COLO668 (cell line): Measurements from ENCODE around the gene RIPOR2.
A peak's percentile ranks its signal among the peaks of the same experiment; 100 is the strongest.
"Not testable (repeated sequence)": the region's sequence is repeated elsewhere in the genome, so short reads cannot be mapped to it uniquely, and the experiment has no call there.

Source experiments
- DNase-seq: peaks from one replicate; lab custom pipeline; 2025; ENCODE audit not compliant: unreplicated experiment; lab: John Stamatoyannopoulos, UW

RIPOR2 gene

GRCh38 chr6:24879351-24879750 lies 56.4 kb downstream of the RIPOR2 start:
- no peak for DNase-seq

DNA sequence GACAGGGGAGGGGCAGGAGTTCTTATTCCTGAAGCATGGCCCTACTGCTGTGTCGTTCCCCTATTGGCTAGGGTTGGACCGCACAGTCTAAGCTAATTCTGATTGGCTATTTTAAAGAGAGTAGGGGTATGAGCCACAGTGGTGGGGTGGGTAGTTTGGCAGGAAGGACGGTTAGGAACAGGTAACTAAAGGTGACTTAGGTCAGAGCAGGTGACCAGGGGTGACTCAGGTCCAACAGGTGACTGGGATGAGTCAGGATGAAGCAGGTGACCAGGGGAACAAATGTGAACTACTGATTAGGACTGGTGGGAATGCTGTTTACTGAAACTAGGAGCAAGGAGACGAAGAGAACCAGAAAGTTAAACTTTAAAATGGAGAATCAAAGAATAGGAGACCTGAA lies 58.0 kb downstream of the RIPOR2 start:
- not testable (repeated sequence) for DNase-seq

DNA sequence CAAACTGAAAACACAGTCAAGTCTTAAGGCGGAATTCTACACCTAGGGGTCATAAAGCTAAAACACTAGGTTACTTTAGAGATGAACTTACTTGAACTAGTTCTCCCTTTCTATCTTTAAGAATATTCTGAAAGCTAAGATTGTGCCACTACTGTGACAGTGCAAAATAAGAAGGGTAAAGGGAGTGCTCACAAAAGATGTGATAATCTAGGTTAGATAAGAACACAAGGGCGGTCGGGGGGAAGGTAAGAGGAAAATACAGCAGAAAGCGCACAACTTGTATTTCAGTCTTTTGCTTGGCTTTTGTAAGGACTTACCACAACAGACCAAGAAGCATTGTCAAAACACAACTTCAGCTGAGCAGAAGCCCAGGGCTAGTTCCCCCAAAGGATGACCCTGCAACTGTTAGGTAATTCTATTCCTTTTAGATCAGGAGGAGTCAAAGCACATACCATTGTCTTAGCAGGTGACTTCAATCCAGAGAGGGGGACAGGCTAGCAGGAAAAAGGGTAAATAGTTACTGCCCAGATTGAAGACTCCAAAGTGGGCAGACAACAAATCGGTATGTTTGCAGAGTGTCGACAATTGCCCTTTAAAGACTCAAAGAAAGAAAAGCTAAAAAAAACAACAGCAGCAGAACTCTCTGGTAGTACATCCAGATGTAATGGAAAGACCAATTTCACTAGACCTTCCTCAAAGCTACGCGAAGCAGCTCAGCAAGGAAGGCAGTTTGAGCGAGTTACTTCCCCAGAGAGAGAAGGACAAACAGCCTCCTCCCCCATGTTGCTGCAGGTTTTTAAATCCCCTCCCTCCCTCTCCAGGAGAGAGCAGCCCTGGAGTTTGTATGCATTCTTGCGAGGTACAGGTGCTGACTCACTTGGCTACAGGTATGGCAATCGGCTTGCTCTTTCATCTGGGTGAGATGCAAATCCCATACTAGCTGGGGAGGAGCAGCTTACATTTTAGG lies 59.0 kb downstream of the RIPOR2 start:
- DNase-seq, result no peak

DNA sequence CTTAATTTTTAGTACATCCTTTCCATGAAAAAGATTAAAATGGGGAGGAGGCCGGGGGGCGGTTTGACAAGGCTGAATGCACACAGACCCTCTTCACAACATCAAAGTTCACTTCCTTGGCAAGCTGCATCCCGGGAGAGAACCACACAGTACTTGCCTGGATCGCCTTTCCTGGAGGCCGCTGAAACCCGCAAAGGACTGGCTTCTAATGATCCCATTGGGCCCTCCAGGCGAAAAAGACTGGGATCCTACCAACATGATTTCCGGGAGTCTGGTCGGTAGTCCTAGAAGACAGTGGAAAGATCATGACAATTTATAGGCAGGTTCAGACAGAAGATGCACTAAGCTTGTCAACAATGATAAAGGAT lies 60.2 kb downstream of the RIPOR2 start:
- DNase-seq, result no peak

DNA sequence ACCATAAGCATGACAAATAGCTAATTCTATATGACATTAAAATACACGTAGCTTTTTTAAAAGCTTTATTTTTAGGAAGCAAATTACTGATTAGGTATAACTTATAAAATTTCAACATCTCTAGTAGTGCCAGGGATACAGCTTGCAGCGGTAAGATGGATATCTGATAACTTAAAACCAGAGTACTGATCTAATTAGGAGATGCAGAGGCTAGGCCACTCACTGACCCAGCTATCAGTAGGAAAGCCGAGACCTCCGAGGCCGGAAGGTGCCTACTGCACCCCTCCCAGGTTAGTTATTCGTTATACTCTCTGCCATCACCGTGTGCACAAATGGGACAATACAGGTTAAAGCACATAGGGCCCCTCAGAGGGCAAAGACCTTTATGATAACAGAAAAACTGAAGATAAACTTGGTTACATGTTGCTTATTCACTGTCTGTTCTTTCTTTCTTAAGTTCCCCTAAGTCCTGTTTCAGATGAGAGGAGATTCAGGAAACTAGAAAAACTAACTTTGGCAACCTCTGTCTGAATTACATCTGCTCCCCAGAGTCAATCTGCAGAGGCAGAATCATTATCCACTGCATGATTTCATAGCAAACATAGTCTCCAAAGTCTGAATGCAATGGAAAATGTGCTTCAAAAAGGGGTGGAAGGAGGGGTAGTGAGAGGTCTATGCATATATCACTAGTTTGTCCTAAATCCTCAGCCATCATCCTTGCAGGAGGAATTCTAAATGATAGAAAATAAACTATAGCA lies 60.8 kb downstream of the RIPOR2 start:
- no peak for DNase-seq

DNA sequence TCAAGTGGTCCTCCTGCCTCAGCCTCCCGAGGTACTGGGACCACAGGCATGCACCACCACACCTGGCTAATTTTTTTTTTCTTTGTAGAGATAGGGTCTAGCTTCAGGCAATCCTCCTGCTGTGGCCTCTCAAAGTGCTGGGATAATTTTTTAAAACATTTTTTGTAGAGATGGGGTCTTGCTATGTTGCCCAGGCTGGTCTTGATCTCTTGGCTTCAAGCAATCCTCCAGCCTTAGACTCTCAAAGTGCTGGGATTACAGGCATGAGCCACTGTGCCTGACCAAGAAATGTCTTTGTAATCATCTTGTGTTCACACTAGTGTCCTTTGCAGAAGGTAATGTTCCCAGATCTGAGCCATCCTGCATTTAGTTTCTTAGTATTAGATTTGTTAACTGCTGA lies 61.6 kb downstream of the RIPOR2 start:
- DNase-seq, result no peak

DNA sequence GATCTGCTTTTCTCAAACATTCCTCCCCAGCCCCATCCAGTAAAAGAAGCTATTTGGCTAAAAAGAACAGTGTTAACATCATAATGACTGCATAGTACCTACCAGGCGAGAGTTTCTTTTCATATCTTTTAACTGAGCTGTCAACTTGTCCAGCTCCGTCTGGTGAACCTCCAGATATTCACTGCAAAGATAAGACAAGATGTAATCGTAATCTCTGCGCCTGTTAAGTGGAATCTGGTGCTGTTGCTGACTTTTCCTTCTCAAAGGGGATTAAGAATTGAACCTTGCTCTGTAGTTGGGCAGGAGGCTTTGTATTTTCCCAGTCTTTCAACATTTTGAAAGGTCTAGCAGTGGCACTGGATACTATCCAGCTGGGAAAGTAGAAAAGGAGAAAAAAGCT lies 63.0 kb downstream of the RIPOR2 start:
- DNase-seq, result no peak

DNA sequence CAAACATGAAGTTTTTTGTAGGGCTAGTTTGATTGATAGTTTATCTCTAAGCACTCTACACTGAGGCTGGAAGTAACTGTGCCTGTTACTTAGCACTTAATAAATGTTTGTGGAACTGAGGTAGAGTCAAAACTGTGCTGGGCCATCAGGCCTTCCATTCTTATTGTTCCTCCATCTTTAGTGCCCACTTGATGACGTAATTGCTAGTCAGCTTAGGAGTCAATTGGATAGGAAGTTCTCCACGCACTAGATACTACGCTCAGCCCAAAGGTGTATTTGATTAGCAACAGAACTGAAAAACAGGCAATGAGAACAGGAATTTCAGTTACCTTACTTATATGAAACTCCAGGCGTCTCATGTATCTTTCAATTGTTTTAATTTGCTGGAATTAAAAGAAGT lies 67.0 kb downstream of the RIPOR2 start:
- DNase-seq, result no peak

DNA sequence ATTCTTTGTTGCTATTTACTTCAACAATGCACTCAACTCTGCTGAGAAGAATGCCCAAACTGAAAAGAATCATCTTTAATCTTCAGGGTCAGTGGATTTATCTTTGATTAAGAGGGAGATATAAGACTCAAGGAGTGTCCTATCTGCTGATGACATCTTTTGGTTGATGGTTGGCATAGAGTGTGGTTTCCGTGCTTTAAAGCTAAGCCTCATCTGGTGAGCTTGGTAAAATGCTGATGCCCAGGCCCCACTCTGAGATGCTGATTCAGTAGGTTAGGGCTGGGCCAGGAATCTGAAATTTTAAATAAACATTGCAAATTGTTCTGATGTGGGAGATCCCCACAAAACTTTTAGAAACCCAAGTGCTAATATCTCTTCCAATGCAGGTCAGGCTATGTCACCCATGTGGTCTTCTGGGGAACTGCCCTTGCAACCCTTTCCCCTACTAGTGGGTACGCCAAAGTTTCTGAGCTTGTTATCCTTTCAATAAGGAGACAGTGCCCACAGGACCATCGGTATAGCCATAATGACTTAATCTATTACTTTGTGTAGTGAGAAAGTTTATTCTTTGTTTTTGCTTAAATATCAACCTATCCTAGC lies 68.6 kb downstream of the RIPOR2 start:
- DNase-seq, result no peak

DNA sequence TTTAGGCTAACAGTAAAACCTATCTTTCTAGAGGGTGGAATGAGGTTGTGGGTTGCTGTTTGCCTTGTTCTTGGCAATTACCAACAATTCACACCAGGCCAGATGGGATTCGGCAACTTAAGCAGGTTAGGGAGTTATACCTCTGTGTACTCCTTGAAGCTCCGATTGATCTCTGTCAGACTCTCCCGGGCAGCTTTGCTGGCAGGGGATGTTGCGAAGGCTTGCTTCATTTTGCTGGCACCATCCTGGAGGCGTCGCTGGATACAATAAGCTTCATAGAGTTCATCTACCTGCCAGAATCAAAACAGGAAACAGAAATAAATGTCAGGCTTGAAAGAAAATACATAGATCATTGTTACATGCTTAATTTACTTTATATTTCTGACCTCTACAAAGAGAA lies 70.6 kb downstream of the RIPOR2 start:
- no peak for DNase-seq

DNA sequence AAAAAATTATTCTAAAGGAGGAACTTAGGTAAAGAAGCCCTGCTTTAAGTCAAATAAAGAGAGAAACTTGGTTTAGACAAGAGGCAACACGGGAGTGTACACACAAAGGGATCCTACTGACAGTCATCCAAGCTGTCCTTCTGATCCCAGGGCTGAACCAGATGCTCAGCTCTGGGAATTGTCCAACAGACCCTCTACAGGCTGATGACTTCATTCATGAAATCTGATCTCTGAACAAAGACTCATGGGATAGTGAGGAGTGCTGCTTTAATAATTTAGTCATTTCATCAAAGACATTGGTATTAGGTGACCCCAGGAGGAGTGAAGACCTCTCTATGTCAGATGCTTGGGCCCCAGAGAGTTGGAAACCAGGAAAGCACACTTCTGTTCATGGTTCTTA lies 71.4 kb downstream of the RIPOR2 start:
- peak; percentile 4 for DNase-seq

GRCh38 chr6:24861934-24862333 lies 73.8 kb downstream of the RIPOR2 start:
- DNase-seq, result no peak

DNA sequence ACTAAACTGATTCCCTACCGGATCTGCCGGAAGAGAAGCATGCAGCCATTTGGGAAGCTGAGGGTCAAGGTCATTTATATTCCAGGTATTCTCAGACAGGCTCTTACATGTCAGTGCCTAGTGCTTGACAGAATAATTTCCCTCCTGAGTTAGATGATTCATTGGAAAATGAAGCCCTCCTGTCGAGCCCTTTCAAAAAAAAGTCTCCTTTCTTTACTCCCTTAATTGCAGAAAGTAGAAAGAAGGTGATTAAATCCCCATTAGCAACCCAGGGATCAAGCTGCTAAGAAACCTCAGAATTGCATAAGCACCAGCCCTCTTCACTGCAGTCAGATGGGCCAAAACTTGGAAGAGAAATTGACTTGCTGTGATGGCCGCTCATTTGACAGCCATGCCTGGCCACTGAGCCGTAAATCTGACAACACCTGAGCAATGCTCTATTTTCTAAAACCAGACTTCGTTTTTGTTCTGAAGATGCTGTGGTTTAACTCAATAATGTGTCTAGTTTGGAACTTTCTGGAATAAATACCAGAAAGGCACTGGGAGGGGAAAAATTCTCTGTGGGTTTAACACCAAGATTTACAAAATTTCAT lies 76.1 kb downstream of the RIPOR2 start:
- no peak for DNase-seq

DNA sequence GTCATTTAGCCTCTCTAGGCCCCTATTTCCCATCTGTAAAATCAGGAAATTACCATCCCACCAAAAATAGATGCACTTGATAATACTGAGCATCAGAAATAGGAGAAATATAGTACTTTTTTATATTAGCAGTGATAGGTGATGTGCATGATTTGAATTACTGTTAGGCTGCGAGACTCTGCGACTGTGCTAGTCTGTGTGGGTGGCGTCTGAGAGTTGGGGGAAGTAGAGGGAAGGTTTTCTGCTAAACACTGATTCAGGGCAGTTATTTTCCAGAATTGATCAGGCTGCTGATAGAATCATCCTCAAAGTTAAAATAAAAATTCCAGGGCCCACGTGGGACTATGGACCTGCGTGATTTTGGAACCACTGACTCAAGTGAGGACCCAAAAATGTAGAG lies 76.6 kb downstream of the RIPOR2 start:
- DNase-seq, result no peak

DNA sequence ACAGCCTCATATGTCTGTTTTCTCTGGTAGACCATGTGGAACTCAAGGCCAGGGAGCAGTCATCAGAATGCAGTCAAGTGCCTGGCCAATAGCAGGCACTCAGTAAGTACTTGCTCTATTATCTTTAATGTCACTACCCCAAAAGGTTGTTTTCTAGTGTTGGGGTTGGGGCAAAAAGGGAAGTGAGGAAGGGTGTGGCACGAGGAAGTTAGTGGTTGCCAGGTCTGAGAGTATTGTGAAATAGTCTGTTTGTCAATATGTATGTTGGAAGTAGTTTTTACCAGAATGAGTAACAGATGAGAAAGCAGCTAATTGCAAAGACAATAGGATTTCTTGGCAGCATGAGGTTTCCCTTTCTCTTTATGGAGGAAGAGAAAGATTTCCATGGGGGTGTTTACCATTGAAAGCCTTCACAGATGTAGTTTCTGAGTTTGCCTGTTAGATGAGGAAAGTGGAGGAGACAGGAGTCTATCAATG lies 77.5 kb downstream of the RIPOR2 start:
- no peak for DNase-seq

DNA sequence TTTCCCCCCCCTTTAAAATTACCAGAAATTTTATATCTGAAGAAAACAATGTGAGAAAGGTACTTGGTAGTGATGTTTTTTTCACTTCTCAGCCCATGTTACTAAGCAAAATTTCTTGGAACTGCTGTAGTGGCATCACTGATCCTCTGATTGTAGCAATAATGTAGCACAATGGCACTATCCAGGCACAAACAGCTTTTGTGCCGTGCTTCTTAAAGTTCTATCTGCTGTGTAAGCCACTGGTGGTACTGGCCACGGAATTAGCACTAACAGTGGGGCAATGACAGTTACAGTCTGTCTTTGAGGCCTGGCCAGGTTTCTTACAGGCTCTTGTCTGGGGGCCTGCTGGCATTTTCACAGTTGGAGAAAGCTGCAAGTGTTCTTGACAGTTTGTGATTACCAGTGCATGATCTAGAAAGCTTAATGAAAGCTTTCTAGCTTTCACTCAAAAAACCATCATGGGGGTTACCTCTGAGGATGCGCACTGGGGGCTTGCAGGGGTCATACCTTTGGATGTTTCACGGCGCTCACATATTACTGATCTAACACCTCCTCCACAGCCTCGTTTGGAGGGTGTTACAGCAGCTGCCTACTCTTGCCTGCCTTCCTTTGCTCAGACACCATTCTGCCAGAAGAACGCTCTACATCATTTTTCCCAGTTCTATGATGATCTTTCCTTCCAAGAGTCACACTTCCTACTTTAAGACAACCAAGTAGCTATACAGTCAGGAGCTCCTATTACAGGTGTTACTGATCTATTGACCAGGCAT lies 78.7 kb downstream of the RIPOR2 start:
- DNase-seq, result no peak

DNA sequence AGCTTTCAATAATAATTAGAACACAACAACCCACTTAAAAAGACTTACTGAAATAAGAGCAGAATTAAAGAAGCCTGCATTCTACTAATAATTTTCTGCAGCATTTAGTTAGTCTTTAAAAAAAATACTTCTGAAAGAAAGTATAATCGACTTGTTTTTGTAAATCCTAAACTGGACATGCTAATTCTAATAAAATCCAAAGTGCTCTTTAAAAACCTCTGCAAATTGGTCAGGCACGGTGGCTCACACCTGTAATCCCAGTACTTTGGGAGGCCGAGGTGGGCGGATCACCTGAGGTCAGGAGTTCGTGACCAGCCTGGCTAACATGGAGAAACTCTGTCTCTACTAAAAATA lies 79.5 kb downstream of the RIPOR2 start:
- DNase-seq, result no peak

GRCh38 chr6:24855395-24856245 lies 80.1 kb downstream of the RIPOR2 start:
- peak; percentile 41 for DNase-seq

- no peak for DNase-seq
Observed at GRCh38 chr6:24854077-24854666, 81.6 kb downstream of the RIPOR2 start.
